ENCODE results near the gene CRYL1. TPM values are rescaled to one million over a fixed set of nuclear protein-coding genes. Genes with fewer than 3 reads are reported as not detected.

CRYL1 gene
- total and polyA plus RNA-seq, 2 of the 4 experiments (the other 2 are of a cell fraction), result 11.7 to 16.4 TPM

DNA sequence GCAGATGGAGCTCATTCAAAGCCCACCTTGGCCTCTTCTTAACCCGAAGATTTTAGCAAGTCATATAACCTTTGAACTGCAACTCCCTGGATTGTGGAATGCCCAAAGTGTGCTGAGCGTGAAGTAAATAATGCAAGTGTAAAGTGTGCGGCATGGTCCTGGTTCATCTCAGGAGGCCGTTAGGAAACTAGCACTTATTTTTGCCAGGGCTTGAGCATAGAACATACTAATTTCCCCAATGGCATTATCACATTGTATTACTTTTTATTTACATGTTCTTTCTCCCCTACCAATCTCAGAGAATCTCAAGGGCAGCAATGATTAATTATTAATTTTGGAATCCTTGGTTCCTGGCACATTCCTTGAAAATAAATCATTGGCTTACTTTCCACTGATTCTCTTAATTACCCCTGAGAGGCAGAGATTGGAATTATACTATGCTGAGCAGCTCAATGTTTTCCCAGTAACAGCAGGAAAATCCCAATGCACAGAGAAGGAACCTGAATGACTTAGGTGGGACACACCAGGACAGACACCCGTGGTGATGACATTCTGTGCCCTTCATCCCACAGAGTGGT lies 164.7 kb downstream of the CRYL1 start:
- peak overlapping the region; percentile 60 for H3K4ac ChIP-seq (ENCODE audit: low read depth, low read length)
- H4K8ac ChIP-seq (ENCODE audit: low read depth in 2 of 2, low read length in 2 of 2), result no peak overlapping the region
- no peak overlapping the region for H3K9ac ChIP-seq (ENCODE audit: low read depth, low read length)
- no peaks in the 10 kb centered on the region for H3K9me3 ChIP-seq (ENCODE audit: control insufficient read depth, insufficient read depth, low read length)
- WGBS, 2 experiments (ENCODE audit: extremely low coverage in 2 of 2, insufficient read length in 1 of 2), result no CpG with 5 or more reads among the region's 5 CpGs
- H3K9me1 ChIP-seq (ENCODE audit: insufficient read depth, low read length), result peaks cover 16% of the 10 kb centered on the region
- POLR2A ChIA-PET (ENCODE audit: unreplicated experiment), result no interaction called here
- dilution Hi-C loops (cut with HindIII; ENCODE audit: low sequenced_read_pairs, unreplicated experiment) (no loop called here), intact Hi-C loops (cut with micrococcal nuclease) (no loop called here), in situ Hi-C loops (cut with MboI; ENCODE audit: low sequenced_read_pairs) (no loop called here)
- CTCF ChIA-PET, result no interaction called here
- H2BK15ac ChIP-seq (ENCODE audit: low read depth, low read length), result peak overlapping the region; percentile 20; the same call in 1 of the 3 replicates
- no peak overlapping the region for H3K56ac ChIP-seq (ENCODE audit: extremely low read depth, insufficient read depth, low read length)
- no peaks in the 10 kb centered on the region for H4K20me1 ChIP-seq (ENCODE audit: insufficient read depth, low read length)
- no peak overlapping the region for H2BK5ac ChIP-seq (ENCODE audit: low read depth, low read length, poor library complexity, severe bottlenecking)
- H2BK120ac ChIP-seq (ENCODE audit: low read depth, low read length), result peak overlapping the region; percentile 55
- 0 out of 2 replicates have a peak overlapping the region, but pooled peaks have one; percentile 23 for H3K14ac ChIP-seq (replicated peaks; ENCODE audit: low read depth, low read length)
- DNase-seq, result no peak
- TF ChIP-seq RCOR1 (IDR thresholded peaks at IDR 0.05; ENCODE audit: insufficient replicate concordance, low read length) (no peak), POLR2A (IDR thresholded peaks at IDR 0.05; ENCODE audit: low read depth, low read length) (no peak), MAFK (IDR thresholded peaks at IDR 0.05; ENCODE audit: low read depth, low read length) (no peak), MAZ (IDR thresholded peaks at IDR 0.05; ENCODE audit: borderline replicate concordance, low read depth, low read length) (no peak), NFE2L2 (IDR thresholded peaks at IDR 0.05; ENCODE audit: low read depth, low read length) (no peak), RFX5 (IDR thresholded peaks at IDR 0.05; ENCODE audit: low read depth, low read length) (no peak), RAD21 (IDR thresholded peaks at IDR 0.05; ENCODE audit: low read length) (no peak), FOS (IDR thresholded peaks at IDR 0.05; ENCODE audit: low read depth, low read length) (no peak), CEBPB (IDR thresholded peaks at IDR 0.05; ENCODE audit: low read depth, low read length) (no peak), MXI1 (IDR thresholded peaks at IDR 0.05; ENCODE audit: borderline replicate concordance, low read depth, low read length) (no peak), BHLHE40 (IDR thresholded peaks at IDR 0.05; ENCODE audit: low read depth, low read length) (no peak), CHD1 (IDR thresholded peaks at IDR 0.05; ENCODE audit: low read depth, low read length) (no peak), SMC3 (IDR thresholded peaks at IDR 0.05; ENCODE audit: low read depth, low read length) (no peak)
- TF ChIP-seq, protein P1, sequence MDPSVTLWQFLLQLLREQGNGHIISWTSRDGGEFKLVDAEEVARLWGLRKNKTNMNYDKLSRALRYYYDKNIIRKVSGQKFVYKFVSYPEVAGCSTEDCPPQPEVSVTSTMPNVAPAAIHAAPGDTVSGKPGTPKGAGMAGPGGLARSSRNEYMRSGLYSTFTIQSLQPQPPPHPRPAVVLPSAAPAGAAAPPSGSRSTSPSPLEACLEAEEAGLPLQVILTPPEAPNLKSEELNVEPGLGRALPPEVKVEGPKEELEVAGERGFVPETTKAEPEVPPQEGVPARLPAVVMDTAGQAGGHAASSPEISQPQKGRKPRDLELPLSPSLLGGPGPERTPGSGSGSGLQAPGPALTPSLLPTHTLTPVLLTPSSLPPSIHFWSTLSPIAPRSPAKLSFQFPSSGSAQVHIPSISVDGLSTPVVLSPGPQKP (IDR thresholded peaks at IDR 0.05; ENCODE audit: borderline replicate concordance, low read depth, low read length), result no peak
- TF ChIP-seq, protein P2, sequence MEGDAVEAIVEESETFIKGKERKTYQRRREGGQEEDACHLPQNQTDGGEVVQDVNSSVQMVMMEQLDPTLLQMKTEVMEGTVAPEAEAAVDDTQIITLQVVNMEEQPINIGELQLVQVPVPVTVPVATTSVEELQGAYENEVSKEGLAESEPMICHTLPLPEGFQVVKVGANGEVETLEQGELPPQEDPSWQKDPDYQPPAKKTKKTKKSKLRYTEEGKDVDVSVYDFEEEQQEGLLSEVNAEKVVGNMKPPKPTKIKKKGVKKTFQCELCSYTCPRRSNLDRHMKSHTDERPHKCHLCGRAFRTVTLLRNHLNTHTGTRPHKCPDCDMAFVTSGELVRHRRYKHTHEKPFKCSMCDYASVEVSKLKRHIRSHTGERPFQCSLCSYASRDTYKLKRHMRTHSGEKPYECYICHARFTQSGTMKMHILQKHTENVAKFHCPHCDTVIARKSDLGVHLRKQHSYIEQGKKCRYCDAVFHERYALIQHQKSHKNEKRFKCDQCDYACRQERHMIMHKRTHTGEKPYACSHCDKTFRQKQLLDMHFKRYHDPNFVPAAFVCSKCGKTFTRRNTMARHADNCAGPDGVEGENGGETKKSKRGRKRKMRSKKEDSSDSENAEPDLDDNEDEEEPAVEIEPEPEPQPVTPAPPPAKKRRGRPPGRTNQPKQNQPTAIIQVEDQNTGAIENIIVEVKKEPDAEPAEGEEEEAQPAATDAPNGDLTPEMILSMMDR (conservative IDR thresholded peaks at IDR 0.05; ENCODE audit: low read depth, low read length), result no peak
- TF ChIP-seq, protein P3, sequence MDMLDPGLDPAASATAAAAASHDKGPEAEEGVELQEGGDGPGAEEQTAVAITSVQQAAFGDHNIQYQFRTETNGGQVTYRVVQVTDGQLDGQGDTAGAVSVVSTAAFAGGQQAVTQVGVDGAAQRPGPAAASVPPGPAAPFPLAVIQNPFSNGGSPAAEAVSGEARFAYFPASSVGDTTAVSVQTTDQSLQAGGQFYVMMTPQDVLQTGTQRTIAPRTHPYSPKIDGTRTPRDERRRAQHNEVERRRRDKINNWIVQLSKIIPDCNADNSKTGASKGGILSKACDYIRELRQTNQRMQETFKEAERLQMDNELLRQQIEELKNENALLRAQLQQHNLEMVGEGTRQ (IDR thresholded peaks at IDR 0.05; ENCODE audit: low read depth, low read length), result no peak
- H2AFZ ChIP-seq (replicated peaks; ENCODE audit: low read length, poor library complexity), result peak overlapping the region; percentile 44
- no peak overlapping the region for H3K27ac ChIP-seq (ENCODE audit: insufficient read depth, low read length)
- peaks cover 2% of the 10 kb centered on the region for H3K27me3 ChIP-seq (ENCODE audit: control insufficient read depth, insufficient read depth, low read length)
- H4K91ac ChIP-seq (ENCODE audit: insufficient read depth, low read depth, low read length), result peak overlapping the region; percentile 6; the same call in 1 of the 2 replicates
- H4K5ac ChIP-seq (ENCODE audit: low read depth, low read length), result no peak overlapping the region
- H3K4me3 ChIP-seq (ENCODE audit: insufficient read depth, low read depth, low read length), result no peak overlapping the region
- BruUV-seq (replicated peaks), result no TSS peak
- H3K4me2 ChIP-seq (ENCODE audit: low read depth, low read length), result no peak overlapping the region
- peaks cover 5% of the 10 kb centered on the region for H3K4me1 ChIP-seq (ENCODE audit: control insufficient read depth, insufficient read depth, low read length)
- peak overlapping the region; percentile 32; the same call in 1 of the 2 replicates for H2AK5ac ChIP-seq (ENCODE audit: low read depth, low read length)
- H3K18ac ChIP-seq (ENCODE audit: low read depth, low read length), result no peak overlapping the region
- 0 out of 2 replicates have a peak overlapping the region, but pooled peaks have one; percentile 31 for H3K23ac ChIP-seq (ENCODE audit: low read depth, low read length)
- no peaks in the 10 kb centered on the region for H3K79me1 ChIP-seq (ENCODE audit: low read depth in 1 of 2, low read length in 2 of 2)
- ATAC-seq (ENCODE audit: low read depth), result no peak
- peak overlapping the region; percentile 80 for H2BK20ac ChIP-seq (ENCODE audit: low read depth, low read length)
- H2AK9ac ChIP-seq (replicated peaks; ENCODE audit: low read depth, low read length, poor library complexity), result no peak overlapping the region
- no peaks in the 10 kb centered on the region for H3K36me3 ChIP-seq (ENCODE audit: control insufficient read depth, insufficient read depth, low read length)
